Psoas muscle (tissue), 8 donors: ENCODE measurements around the gene DLG4. TPM values are rescaled to one million over a fixed set of nuclear protein-coding genes. Genes with fewer than 3 reads are reported as not detected.

Experiments
- ATAC-seq, 4 donors: fragments of 200-7000 bp; cut with Tn5 transposase; one replicate each; pipeline ENCODE4 v1.9.1; 2020; ENCODE audit warnings: moderate library complexity in 3 of 4, mild to moderate bottlenecking in 2 of 4
- DNase-seq, 2 donors: peaks; one replicate each; pipeline ENCODE4 v3.0.0-alpha.2; 2020
- H3K27ac ChIP-seq: fragments of 200-600 bp; one replicate; pipeline ENCODE4 v1.8.0; 2022
- H3K27me3 ChIP-seq, 3 donors: fragments of 200-600 bp in 1 of 3; one replicate each; pipeline versions ENCODE4 v1.6.1 to v1.8.0; 2013 to 2022; ENCODE audit warnings: low read length in 2 of 3, mild to moderate bottlenecking in 2 of 3, moderate library complexity in 1 of 3; ENCODE audit not compliant: insufficient read depth in 3 of 3
- H3K36me3 ChIP-seq, 2 donors: fragments of 200-600 bp in 1 of 2; one replicate each; pipeline versions ENCODE4 v1.6.1 to v1.8.0; 2013 to 2022; ENCODE audit warnings: low read depth in 1 of 2, mild to moderate bottlenecking in 1 of 2, moderate library complexity in 1 of 2; ENCODE audit not compliant: insufficient read depth in 1 of 2
- H3K4me1 ChIP-seq: fragments of 200-600 bp; one replicate; pipeline ENCODE4 v1.8.0; 2022
- H3K4me3 ChIP-seq: fragments of 200-600 bp; one replicate; pipeline ENCODE4 v1.8.0; 2022; ENCODE audit warnings: mild to moderate bottlenecking
- H3K9me3 ChIP-seq: fragments of 200-600 bp; one replicate; pipeline ENCODE4 v1.8.0; 2022
- WGBS, 3 donors: extraction: QIAGEN DNeasy Blood & Tissue Kit; methylation state at CpG; one replicate each; pipeline versions ENCODE4 v1.1.6 to v1.1.7; 2013; 5-methylcytosine and 5-hydroxymethylcytosine counted together
- intact Hi-C, 2 donors: fragments of 100-400 bp; cut with DNase I; formaldehyde crosslinking; loops; one replicate each; pipeline versions ENCODE4 v1.11.0 to v1.14.2; 2022
- polyA plus RNA-seq, 3 donors: library from polyadenylated mRNA; stranded (reverse); fragments of 200-250 nt; gene quantifications; one replicate each; pipeline ENCODE4 v1.2.3, GENCODE V29; 2013
- total RNA-seq, 4 donors: library from RNA; stranded (reverse); fragmentation: NEBNext Ultra II Directional in 2 of 4; extraction: Animal tissue kit (Norgen Biotek cat#: 25700) in 2 of 4; gene quantifications; one replicate each; pipeline versions ENCODE4 v1.2.1 to v1.2.4, GENCODE V29; 2021 to 2023
- TF ChIP-seq, protein P1 (sequence below): fragments of 200-600 bp; IDR thresholded peaks from one replicate; pipeline ENCODE4 v1.8.0; 2022; ENCODE audit warnings: antibody characterized with exemption
- donor health status: healthy with polysubstance abuse.
- donor health status: DM: no; HTN: no; CAD: no; lungs with moderate emphysema.
- donor health status: Bipolar disorder and iron deficiency.
- donor health status: healthy.
- donor health status: DM: yes; HTN: yes; CAD: no.
- donor health status: DM: no; HTN: no; CAD: no.
- donor health status: DM: no; HTN: no; CAD: no.
- donor health status: DM: yes; HTN: yes; CAD: no.

The DLG4 gene
- total and polyA plus RNA-seq, 7 donors: 1.5 to 8.9 (median 5.0) TPM

GRCh38 chr17:7260151-7260550, 40.5 kb upstream of the DLG4 start:
- intact Hi-C loops: loop anchor here in 1 of 2 donors (10.0 kb wide), 1 partner anchor 85 kb away; no protein-coding TSS in a partner anchor
- TF ChIP-seq, protein P1, sequence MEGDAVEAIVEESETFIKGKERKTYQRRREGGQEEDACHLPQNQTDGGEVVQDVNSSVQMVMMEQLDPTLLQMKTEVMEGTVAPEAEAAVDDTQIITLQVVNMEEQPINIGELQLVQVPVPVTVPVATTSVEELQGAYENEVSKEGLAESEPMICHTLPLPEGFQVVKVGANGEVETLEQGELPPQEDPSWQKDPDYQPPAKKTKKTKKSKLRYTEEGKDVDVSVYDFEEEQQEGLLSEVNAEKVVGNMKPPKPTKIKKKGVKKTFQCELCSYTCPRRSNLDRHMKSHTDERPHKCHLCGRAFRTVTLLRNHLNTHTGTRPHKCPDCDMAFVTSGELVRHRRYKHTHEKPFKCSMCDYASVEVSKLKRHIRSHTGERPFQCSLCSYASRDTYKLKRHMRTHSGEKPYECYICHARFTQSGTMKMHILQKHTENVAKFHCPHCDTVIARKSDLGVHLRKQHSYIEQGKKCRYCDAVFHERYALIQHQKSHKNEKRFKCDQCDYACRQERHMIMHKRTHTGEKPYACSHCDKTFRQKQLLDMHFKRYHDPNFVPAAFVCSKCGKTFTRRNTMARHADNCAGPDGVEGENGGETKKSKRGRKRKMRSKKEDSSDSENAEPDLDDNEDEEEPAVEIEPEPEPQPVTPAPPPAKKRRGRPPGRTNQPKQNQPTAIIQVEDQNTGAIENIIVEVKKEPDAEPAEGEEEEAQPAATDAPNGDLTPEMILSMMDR: no peak
- H3K4me1 ChIP-seq: peaks cover 9% of the 10 kb centered on the region
- no peak overlapping the region for H3K27ac ChIP-seq
- H3K36me3 ChIP-seq: peaks cover 2 to 47% of the 10 kb centered on the region in 2 donors
- H3K4me3 ChIP-seq: no peak overlapping the region
- peaks cover 0 to 48% (median 21%) of the 10 kb centered on the region in 3 donors for H3K27me3 ChIP-seq
- DNase-seq (no peak), ATAC-seq (peak in 2 of 4 donors; percentile 19 to 20)
- WGBS, 3 donors: 78 to 87% (median 79%) methylated on average over 4 of the region's 4 CpGs
- H3K9me3 ChIP-seq: no peaks in the 10 kb centered on the region

GRCh38 chr17:7259555-7259889, 39.9 kb upstream of the DLG4 start:
- peaks cover 0 to 42% (median 21%) of the 10 kb centered on the region in 3 donors for H3K27me3 ChIP-seq
- TF ChIP-seq, protein P1: no peak
- H3K36me3 ChIP-seq: peaks cover 2 to 53% of the 10 kb centered on the region in 2 donors
- H3K4me3 ChIP-seq: no peak overlapping the region
- no peak overlapping the region for H3K27ac ChIP-seq
- 92 to 96% (median 92%) methylated on average over 6 of the region's 6 CpGs for WGBS, 3 donors
- intact Hi-C loops: no loop called here
- H3K9me3 ChIP-seq: no peaks in the 10 kb centered on the region
- ATAC-seq (no peak), DNase-seq (no peak)
- H3K4me1 ChIP-seq: peaks cover 9% of the 10 kb centered on the region

DNA sequence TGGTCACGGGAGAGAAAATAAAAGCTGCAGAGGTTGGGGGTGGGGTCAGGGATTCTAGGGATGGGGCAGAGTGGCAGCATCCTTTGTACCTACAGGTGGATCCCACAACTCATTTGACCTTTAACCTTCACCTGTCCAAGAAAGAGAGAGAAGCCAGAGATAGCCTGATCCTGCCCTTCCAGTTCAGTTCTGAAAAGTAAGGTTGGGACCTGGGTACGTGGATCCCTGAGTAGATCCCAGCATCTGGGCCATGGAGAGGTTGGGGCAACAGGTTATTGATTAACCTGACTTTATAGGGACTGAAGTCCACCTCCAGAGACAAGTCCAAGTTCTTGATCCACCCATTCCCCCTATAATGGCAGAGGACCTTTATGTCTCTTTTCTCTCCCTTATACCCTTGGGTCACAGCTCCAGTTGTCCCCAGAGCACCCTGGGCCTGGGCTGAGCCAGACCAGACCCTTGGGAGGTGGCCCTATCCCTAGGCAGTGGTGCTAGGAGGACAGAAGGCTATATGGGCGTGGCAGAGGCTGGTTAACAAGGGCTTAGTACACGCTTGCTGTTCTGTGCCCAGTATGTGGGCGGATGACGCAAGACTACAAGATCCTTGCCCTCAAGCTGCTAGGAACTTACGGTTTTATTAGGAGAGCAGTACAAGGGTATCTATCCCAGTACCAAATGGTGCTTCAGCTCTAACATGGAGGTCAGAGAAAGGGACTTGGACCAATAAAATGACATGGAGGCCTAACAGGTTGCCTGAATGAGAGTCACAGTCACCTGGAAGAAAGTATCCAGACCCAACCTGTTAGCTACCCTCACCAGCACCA, 39.3 kb upstream of the DLG4 start:
- intact Hi-C loops: no loop called here
- DNase-seq: no peak
- no peaks in the 10 kb centered on the region for H3K9me3 ChIP-seq
- H3K27me3 ChIP-seq: peaks cover 0 to 36% (median 21%) of the 10 kb centered on the region in 3 donors
- 82 to 91% (median 90%) methylated on average over 7 of the region's 7 CpGs for WGBS, 3 donors
- peaks cover 2 to 59% of the 10 kb centered on the region in 2 donors for H3K36me3 ChIP-seq
- TF ChIP-seq, protein P1: no peak
- H3K4me1 ChIP-seq: peaks cover 11% of the 10 kb centered on the region
- H3K27ac ChIP-seq: no peak overlapping the region
- ATAC-seq: no peak
- H3K4me3 ChIP-seq: no peak overlapping the region

GRCh38 chr17:7256766-7257456, 37.3 kb upstream of the DLG4 start:
- Histone ChIP-seq H3K4me1 (peaks cover 18% of the 10 kb centered on the region), H3K4me3 (no peak overlapping the region), H3K9me3 (no peaks in the 10 kb centered on the region), H3K36me3 (peaks cover 2 to 68% of the 10 kb centered on the region in 2 donors), H3K27ac (no peak overlapping the region), H3K27me3 (peaks cover 0 to 16% (median 6%) of the 10 kb centered on the region in 3 donors)
- 88 to 95% (median 91%) methylated on average over 8 of the region's 8 CpGs for WGBS, 3 donors
- intact Hi-C loops: no loop called here
- ATAC-seq (no peak), DNase-seq (no peak)
- TF ChIP-seq, protein P1: no peak
